HG03460 (cell line): ENCODE data around the gene SUGP2.
A peak's percentile ranks its signal among the peaks of the same experiment; 100 is the strongest.
"Not testable (repeated sequence)": the region's sequence is repeated elsewhere in the genome, so short reads cannot be mapped to it uniquely, and the experiment has no call there.

Experiments used
- ATAC-seq: cut with Tn5 transposase; IDR thresholded peaks from one replicate; pipeline ENCODE4 v1.9.1; 2021; ENCODE audit not compliant: unreplicated experiment

The SUGP2 gene

GRCh38 chr19:19034204-19034624 is 897 bp upstream of the SUGP2 start:
- ATAC-seq, result peak; percentile 38

- ATAC-seq, result no peak
Observed at GRCh38 chr19:19033176-19033425, 216 bp downstream of the SUGP2 start.

GRCh38 chr19:19032420-19033175 is 719 bp downstream of the SUGP2 start:
- peak; percentile 45 for ATAC-seq

- no peak for ATAC-seq
Observed at GRCh38 chr19:19031891-19032290, 1.4 kb downstream of the SUGP2 start.

GRCh38 chr19:19028526-19028925 is 4.8 kb downstream of the SUGP2 start:
- no peak for ATAC-seq

GRCh38 chr19:19027228-19027627 is 6.1 kb downstream of the SUGP2 start:
- no peak for ATAC-seq

- no peak for ATAC-seq
Observed at GRCh38 chr19:19026299-19026971, 6.9 kb downstream of the SUGP2 start.

GRCh38 chr19:19025861-19026260 is 7.5 kb downstream of the SUGP2 start:
- no peak for ATAC-seq

- not testable (repeated sequence) for ATAC-seq
Observed at GRCh38 chr19:19023376-19023775, 9.9 kb downstream of the SUGP2 start.

GRCh38 chr19:19022380-19022961 is 10.8 kb downstream of the SUGP2 start:
- ATAC-seq, result no peak

GRCh38 chr19:19021115-19021514 is 12.2 kb downstream of the SUGP2 start:
- ATAC-seq, result no peak

GRCh38 chr19:19010551-19010950 is 22.8 kb downstream of the SUGP2 start:
- ATAC-seq, result no peak

GRCh38 chr19:19009951-19010350 is 23.4 kb downstream of the SUGP2 start:
- no peak for ATAC-seq

GRCh38 chr19:19006213-19006612 is 27.1 kb downstream of the SUGP2 start:
- ATAC-seq, result no peak

GRCh38 chr19:19004144-19004543 is 29.2 kb downstream of the SUGP2 start:
- no peak for ATAC-seq

GRCh38 chr19:18999896-19000620 is 33.3 kb downstream of the SUGP2 start:
- ATAC-seq, result no peak

GRCh38 chr19:18999016-18999758 is 34.1 kb downstream of the SUGP2 start:
- no peak for ATAC-seq

GRCh38 chr19:18998276-18998675 is 35.0 kb downstream of the SUGP2 start:
- no peak for ATAC-seq

GRCh38 chr19:18996796-18997394 is 36.4 kb downstream of the SUGP2 start:
- no peak for ATAC-seq

- no peak for ATAC-seq
Observed at GRCh38 chr19:18996351-18996750, 37.0 kb downstream of the SUGP2 start.

GRCh38 chr19:18995804-18996241 is 37.5 kb downstream of the SUGP2 start:
- ATAC-seq, result no peak
